GM19238 (cell line): ENCODE results near the gene SLC26A2.
"Not testable (repeated sequence)": the region's sequence is repeated elsewhere in the genome, so short reads cannot be mapped to it uniquely, and the experiment has no call there.

ENCODE experiments used
- DNase-seq: peaks from one replicate; pipeline ENCODE4 v3.0.0; 2011; ENCODE audit warnings: low spot score; ENCODE audit not compliant: insufficient read length

SLC26A2 gene

GRCh38 chr5:149936700-149937091 lies 23.9 kb upstream of the SLC26A2 start:
- no peak for DNase-seq

GRCh38 chr5:149937610-149938009 lies 22.9 kb upstream of the SLC26A2 start:
- no peak for DNase-seq

DNA sequence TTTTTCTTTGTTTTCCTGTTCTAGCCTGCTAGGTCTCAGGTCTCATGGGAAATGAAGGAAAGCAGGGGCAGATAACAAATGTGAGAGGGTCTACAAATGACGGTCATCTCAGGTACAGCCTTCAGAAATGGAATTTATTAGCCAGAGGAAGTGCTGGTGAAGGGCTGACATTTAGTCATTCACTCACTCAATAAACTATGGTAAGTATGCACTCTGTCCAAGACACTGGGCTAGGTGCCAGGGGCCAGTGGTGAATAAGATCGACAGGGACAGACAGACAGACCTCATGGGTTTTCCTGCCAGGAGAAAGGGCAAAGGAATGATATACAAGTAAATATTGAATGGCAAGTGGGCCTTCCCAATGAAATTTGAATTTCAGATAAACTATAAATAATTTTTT lies 22.3 kb upstream of the SLC26A2 start:
- DNase-seq = no peak

DNA sequence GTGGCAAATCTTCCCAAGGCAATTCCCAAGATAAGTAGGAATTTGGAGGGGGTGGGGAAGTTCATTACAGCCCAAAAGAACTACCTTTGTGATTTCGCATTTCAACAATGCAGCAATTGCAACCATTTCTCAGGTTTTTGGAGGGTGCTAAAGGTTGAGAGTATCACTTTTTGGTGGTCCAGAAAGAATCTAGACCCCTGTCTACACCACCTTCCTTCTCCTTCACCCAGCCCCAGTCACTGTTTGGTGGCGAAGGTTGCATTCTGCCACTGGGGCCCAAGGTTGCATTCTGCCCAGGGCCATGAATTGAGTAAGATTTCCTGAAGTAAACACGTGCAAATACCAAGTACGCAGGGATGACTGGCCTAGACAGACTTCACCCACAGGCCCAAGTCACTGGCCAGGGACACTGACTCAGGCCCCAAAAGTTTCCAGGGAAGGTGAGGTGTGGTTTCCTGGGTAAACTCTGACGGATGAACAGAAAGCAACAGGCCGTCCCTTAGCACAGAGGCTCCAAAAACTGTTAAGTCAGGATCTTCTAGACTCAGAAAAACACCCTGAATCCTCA lies 21.7 kb upstream of the SLC26A2 start:
- no peak for DNase-seq

- DNase-seq = no peak
These were observed 21.0 kb upstream of the SLC26A2 start for GRCh38 chr5:149939546-149939945.

DNA sequence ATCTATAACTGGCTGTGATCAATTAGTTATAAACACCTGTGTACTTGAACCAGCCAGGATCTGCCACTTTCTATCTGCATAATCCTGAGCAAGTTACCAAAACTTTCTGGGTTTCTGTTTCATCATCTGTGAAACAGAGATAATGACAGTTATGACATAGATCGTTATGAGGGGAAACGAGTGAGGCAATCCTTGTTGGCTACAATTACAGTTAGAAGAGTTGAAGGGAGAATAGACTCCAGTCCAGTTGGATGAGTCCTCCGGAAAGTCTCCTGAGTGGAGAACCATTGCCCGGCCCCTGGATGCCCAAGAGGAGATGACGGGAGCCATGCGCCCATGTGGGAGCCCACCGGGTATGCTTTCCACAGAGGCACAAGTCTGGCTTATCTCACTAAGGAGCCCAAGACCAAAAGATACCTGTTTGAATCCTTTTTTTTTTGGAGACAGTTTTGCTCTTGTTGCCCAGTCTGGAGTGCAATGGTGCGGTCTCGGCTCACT lies 20.4 kb upstream of the SLC26A2 start:
- DNase-seq = peak; percentile 10

DNA sequence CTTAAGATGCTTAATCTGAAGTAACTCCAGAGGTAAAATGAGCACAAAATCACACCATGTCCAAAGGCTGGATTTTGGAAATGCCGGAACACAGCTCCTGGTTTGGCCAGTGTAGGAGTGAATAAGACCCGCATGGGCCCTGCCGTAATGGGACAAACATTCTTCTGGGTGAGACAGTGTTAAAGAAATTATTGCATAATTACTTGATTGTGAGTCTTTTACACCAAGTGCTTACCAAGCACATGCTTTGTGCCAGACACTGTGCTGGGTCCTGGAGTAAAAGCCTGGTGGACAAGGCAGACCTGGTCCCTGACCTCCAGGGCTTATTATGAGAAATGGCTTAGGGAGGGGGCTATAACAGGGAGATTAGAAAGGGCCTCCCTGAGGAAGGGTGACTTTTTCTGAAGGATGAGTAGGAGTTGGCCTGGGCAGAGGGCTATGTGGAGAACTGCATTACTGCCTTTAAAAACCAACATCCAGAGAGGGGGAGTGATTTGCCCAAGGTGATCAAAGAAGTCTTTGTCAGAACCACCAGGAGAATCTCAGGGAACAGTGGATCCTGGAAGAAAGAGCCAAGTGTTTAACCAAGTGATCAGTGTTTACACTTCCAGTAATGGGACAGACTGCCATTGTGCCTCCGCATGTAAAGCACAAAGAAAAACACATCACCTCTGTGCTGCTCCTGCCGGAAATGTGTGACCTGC lies 19.5 kb upstream of the SLC26A2 start:
- DNase-seq = no peak

- DNase-seq = no peak
These were observed 18.8 kb upstream of the SLC26A2 start for GRCh38 chr5:149941795-149942194.

- DNase-seq = no peak
These were observed 18.4 kb upstream of the SLC26A2 start for GRCh38 chr5:149942199-149942598.

- DNase-seq = not testable (repeated sequence)
These were observed 17.8 kb upstream of the SLC26A2 start for GRCh38 chr5:149942741-149943169.

DNA sequence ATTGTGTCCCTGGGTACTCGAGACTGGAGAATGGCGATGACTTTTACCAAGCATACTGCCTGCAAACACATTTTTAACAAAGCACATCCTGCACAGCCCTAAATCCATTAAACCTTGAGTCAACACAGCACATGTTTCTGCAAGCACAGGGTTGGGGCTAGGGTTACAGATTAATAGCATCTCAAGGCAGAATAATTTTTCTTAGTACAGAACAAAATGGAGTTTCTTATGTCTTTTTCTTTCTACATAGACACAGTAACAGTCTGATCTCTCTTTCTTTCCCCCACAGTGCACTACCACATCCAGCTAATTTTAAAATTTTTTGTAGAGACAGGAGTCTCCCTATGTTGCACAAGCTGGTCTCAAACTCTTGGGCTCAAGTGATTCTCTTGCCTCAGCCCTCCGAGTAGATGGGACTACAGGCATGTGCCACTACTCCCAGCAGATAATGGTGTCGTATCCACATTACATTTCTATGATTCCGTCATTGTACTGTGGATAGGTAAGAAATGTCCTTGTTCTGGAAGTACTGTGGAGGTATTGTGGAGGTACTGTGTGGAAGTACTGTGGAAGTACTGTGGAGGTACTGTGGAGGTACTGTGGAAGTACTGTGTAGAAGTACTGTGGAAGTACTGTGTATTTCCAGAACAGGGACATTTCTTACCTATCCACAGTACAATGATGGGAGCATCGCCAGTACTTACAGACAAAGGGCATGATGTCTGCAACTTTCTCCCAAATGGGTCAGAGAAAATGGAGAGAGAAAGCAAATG lies 17.2 kb upstream of the SLC26A2 start:
- DNase-seq = not testable (repeated sequence)

GRCh38 chr5:149944666-149945065 lies 15.9 kb upstream of the SLC26A2 start, which contains the start of gene PDE6A:
Gene PDE6A, minus strand, starts transcription at chr5:149944793. Its CDS starts 120 bp downstream, at chr5:149944673.
- no peak for DNase-seq

GRCh38 chr5:149946118-149946517 lies 14.4 kb upstream of the SLC26A2 start:
- no peak for DNase-seq

DNA sequence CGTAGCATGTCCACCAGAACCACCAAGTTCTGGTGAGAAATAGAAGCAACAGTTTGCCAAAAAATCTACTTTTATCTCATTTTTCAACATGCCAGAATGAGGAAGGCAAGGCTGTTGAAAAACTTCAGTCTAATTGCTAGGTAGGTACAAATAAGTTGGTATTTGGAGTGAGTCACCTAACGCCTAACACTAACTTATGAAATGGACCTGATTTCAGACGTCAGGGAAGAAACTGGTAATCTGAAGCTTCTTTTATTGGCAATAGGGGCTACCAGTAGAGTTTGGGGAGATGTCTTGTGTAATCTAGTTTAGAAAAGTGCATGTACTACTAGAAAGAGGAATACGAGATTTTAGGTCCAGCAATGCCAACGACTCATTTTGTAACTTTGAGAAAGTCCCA lies 11.6 kb upstream of the SLC26A2 start:
- DNase-seq = no peak

DNA sequence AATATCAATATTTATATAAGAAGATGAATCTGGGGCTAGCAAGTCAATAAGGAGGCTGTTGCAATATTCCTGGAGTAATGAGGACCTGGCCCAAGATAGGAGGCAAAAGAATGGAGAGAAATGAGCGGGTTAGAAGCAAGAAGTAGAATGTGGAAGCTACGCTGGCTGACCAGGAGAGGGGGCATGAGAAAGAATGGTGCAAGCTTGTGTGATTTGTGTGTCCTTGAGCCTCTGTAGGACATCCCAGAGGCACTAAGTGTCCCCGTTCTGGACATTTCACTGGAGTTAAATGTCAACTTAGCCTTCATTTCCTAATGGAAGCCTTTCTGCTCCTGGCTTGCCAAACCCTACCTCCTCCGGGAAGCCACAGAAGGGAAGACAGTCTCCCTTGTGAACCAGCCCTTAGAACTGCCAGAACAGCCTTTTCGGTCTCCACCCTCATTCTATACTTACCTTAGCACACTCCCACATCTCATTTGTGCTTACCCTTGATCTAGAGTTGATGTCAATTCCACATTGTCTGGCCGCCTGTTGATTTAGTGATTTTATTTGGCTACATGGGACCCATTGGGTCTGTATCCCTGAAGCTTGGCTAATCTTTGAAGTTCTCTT lies 9.3 kb upstream of the SLC26A2 start:
- DNase-seq = no peak

DNA sequence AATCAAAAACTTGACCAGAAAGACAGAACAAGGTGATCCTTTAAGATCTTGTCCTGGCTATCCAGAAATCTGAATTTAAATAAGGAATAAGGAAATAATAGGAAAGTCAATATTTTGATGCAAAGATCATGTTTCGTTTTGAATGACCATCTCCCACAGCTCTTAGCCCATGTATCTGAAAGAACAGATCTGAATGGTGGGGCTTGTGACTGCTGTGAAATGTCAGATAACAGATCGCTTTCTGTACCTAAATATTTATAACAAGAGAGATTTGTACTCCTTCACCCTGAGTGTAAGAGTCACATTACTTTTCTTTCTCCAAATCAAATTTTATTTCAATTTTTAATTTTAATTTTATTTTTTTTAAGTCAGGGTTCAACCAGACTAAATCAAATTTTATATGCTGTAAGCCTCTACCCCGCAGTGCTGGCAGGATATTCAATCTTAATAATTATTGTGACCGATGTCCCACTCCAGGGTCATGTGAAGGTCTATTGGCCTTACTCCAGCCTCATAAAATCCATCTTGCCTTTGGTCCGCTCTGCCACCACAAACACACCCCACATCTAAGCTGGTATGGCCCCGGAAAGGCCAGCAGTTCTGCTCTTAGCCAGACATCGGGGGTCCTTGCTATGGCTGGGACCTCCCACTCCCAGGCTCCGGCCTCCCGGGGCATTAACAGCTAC lies 7.0 kb upstream of the SLC26A2 start:
- DNase-seq = no peak

GRCh38 chr5:149954798-149955197 lies 5.8 kb upstream of the SLC26A2 start:
- DNase-seq = no peak

- DNase-seq = no peak
These were observed 3.9 kb upstream of the SLC26A2 start for GRCh38 chr5:149956685-149957084.

DNA sequence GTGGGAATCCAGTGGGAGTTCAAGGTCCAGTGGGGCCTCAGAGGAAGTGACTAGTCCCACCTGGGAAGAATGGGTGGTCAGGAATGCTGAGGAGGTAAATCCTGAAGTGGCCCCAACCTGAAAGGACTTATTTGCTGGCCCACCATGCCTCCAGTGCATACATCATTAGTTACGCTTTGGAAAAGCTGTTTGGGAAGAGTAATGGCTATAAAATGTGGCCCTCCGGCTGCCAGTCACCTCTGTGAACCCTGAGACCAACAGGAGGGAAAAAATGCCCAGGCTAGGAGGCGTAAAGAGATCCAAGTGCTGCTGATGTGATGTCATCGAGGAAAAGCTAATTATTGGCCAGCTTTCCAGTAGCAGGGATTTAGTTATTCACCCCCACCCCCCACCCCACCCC lies 2.7 kb upstream of the SLC26A2 start:
- no peak for DNase-seq

DNA sequence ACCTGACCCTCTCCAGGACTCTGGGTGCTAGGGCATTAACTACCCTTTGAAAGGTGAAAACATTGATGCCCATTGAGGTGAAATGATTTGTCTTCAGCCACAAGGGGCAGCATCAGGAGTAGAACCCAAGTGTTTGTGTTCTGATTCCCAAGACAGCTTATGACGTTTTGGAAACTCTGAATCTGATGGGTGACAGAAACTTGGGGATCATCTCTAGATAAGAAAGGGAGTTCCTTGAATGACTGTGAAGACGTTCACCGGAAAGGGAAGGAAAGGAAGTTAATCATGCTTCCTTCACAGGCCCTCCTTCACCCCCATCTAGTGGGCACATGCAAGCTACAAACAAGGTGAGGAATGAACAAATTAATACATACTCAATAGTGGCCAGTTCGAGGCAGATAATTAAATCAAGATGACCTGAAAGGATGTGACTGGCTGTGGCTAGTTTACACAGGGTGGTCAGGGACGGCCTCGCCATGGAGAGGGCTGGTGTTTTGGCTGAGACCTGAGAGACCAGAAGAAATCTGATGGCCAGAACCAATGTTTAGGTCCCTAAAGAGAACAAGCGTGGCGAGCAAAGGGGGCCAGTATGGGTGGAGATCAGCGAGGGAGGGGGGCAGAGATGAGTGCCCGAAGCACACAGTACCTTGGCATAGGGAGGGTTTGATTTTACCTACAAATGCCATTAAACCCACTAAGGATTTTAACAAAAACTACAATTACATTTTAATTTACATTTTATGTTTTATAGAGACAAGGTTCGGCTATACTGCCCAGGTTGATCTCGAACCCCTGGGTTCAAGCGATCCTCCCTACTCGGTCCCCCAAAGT lies 937 bp upstream of the SLC26A2 start:
- DNase-seq = peak; percentile 29
